K562 (cell line): Measurements from ENCODE around the gene ARL10. TPM values are rescaled to one million over a fixed set of nuclear protein-coding genes. Genes with fewer than 3 reads are reported as not detected.

ENCODE experiments used
- ATAC-seq: fragments of 200-7000 bp; cut with Tn5 transposase; 3 replicates; pipeline ENCODE4 v1.9.1; 2020; ENCODE audit warnings: moderate library complexity
- BruUV-seq: library from RNA; stranded (reverse); fragments of 400-500 nt; replicated peaks from 2 replicates; lab custom pipeline; 2021; lab: Mats Ljungman, UMichigan
- CTCF ChIA-PET: fragments of 300-600 bp; formaldehyde crosslinking; extraction: SDS; loops from one replicate; lab custom pipeline; 2021; ENCODE audit warnings: low intra/inter-chr PET ratio; lab: Yijun Ruan, JAX
- POLR2A ChIA-PET: fragments of 300-600, 350-650 bp; sonication (Branson Sonifier 250); formaldehyde crosslinking; extraction: SDS; loops from one replicate; lab custom pipeline; 2021; ENCODE audit warnings: antibody characterized with exemption, inconsistent platforms; lab: Yijun Ruan, JAX
- DNase-seq, 4 experiments: peaks; one replicate each; pipeline versions ENCODE4 v3.0.0 to v3.0.0-alpha.2; 2011 to 2018; ENCODE audit warnings: low spot score in 3 of 4, mixed read lengths in 3 of 4; ENCODE audit errors: extremely low read depth in 1 of 4
- FAIRE-seq: peaks from 2 replicates; lab custom pipeline; 2011; peaks lifted over from hg19 to GRCh38; lab: Jason Lieb, UNC
- H2AFZ ChIP-seq: 2 replicates; pipeline ENCODE4 v1.6.0; 2011; ENCODE audit warnings: low read depth, low read length, control low read depth, inconsistent platforms
- H3K27ac ChIP-seq: fragments of 200-600 bp; 3 replicates; pipeline ENCODE4 v1.8.0; 2011; ENCODE audit warnings: low read depth, mild to moderate bottlenecking, control low read depth, inconsistent platforms, low read length, moderate library complexity, mixed read lengths; ENCODE audit errors: extremely low read depth
- H3K27me3 ChIP-seq, 2 experiments: fragments of 300-600 bp in 1 of 2; 2 replicates in 1 of 2; 3 replicates in 1 of 2; pipeline versions ENCODE4 v1.6.0 to v1.8.0; 2011; ENCODE audit warnings: inconsistent platforms in 2 of 2, low read length in 2 of 2, mild to moderate bottlenecking in 1 of 2, mixed read lengths in 1 of 2, moderate library complexity in 1 of 2; ENCODE audit not compliant: control insufficient read depth in 2 of 2, insufficient read depth in 2 of 2
- H3K36me3 ChIP-seq: fragments of 300-600 bp; 3 replicates; pipeline ENCODE4 v1.8.0; 2011; ENCODE audit warnings: mild to moderate bottlenecking, low read length, inconsistent platforms; ENCODE audit not compliant: control insufficient read depth, insufficient read depth
- H3K4me1 ChIP-seq, 2 experiments: fragments of 200-600 bp in 1 of 2; replicated peaks in 1 of 2; 2 replicates in 1 of 2; 3 replicates in 1 of 2; pipeline versions ENCODE4 v1.5.1 to v1.8.0; 2011; ENCODE audit warnings: inconsistent platforms in 2 of 2, low read length in 2 of 2, mild to moderate bottlenecking in 1 of 2, mixed read lengths in 1 of 2, moderate library complexity in 1 of 2; ENCODE audit not compliant: control insufficient read depth in 2 of 2, insufficient read depth in 2 of 2
- H3K4me2 ChIP-seq: 2 replicates; pipeline ENCODE4 v1.6.1; 2011; ENCODE audit warnings: low read length, control low read depth, inconsistent platforms, mixed read lengths; ENCODE audit not compliant: insufficient read depth
- H3K4me3 ChIP-seq: fragments of 200-600 bp; sonication (generic), shearing (Covaris generic); 2 replicates; pipeline ENCODE4 v1.5.1; 2016; ENCODE audit warnings: control low read depth, inconsistent platforms
- H3K79me2 ChIP-seq: fragments of 200-600 bp; 3 replicates; pipeline ENCODE4 v1.8.0; 2011; ENCODE audit warnings: low read length, inconsistent platforms; ENCODE audit not compliant: control insufficient read depth, insufficient read depth
- H3K9ac ChIP-seq, 2 experiments: 2 replicates each; pipeline versions ENCODE4 v1.6.0 to v1.6.1; 2011; ENCODE audit warnings: low read depth in 2 of 2, low read length in 2 of 2, control low read depth in 1 of 2, inconsistent platforms in 1 of 2, mild to moderate bottlenecking in 1 of 2, mixed read lengths in 1 of 2; ENCODE audit not compliant: insufficient read depth in 1 of 2
- H3K9me1 ChIP-seq: one replicate; pipeline ENCODE4 v1.6.0; 2011; ENCODE audit warnings: inconsistent platforms, mild to moderate bottlenecking, low read length, moderate library complexity; ENCODE audit not compliant: control insufficient read depth, insufficient read depth
- H3K9me3 ChIP-seq: replicated peaks from 2 replicates; pipeline ENCODE4 v1.5.1; 2011; ENCODE audit warnings: low read depth, low read length, inconsistent platforms; ENCODE audit not compliant: control insufficient read depth, insufficient read depth
- H4K20me1 ChIP-seq: replicated peaks from 2 replicates; pipeline ENCODE4 v1.6.1; 2011; ENCODE audit warnings: low read length, inconsistent platforms, mixed read lengths; ENCODE audit not compliant: control insufficient read depth, insufficient read depth
- CBX1 ChIP-seq: sonication (generic); IDR thresholded peaks from 2 replicates; pipeline ENCODE4 v1.6.1; 2016; ENCODE audit warnings: antibody characterized with exemption, low read depth, mild to moderate bottlenecking
- CBX3 ChIP-seq, 2 experiments: IDR thresholded peaks; 1 replicate in 1 of 2; 2 replicates in 1 of 2; pipeline ENCODE4 v1.6.1; 2012; ENCODE audit warnings: inconsistent platforms in 2 of 2, low read length in 2 of 2, borderline replicate concordance in 1 of 2, control low read depth in 1 of 2
- E2F3 ChIP-seq: fragments of 250-450 bp; sonication (Bioruptor Pico); IDR thresholded peaks from 2 replicates; pipeline ENCODE4 v1.4.0; 2020; ENCODE audit warnings: mild to moderate bottlenecking
- ELF2 ChIP-seq: fragments of 250-450 bp; sonication (Bioruptor Pico); IDR thresholded peaks from 2 replicates; pipeline ENCODE4 v1.5.0; 2021; ENCODE audit warnings: mild to moderate bottlenecking
- KAT7 ChIP-seq: sonication (generic); formaldehyde crosslinking; IDR thresholded peaks from 2 replicates; pipeline ENCODE4 v1.8.0; 2022; ENCODE audit warnings: missing genetic modification reagents, mild to moderate bottlenecking, borderline replicate concordance
- KDM1A ChIP-seq, 2 experiments: fragments of 450-650 bp; IDR thresholded peaks; 2 replicates each; pipeline ENCODE4 v1.6.1; 2016; ENCODE audit warnings: mild to moderate bottlenecking in 2 of 2
- PHF20 ChIP-seq: fragments of 450-650 bp; IDR thresholded peaks from 2 replicates; pipeline ENCODE4 v1.6.1; 2018; ENCODE audit not compliant: partially characterized antibody
- PML ChIP-seq: IDR thresholded peaks from 2 replicates; pipeline ENCODE4 v1.6.1; 2012; ENCODE audit warnings: low read length, inconsistent platforms
- PTBP1 ChIP-seq: fragments of 200-400 bp; formaldehyde crosslinking; IDR thresholded peaks from 2 replicates; pipeline ENCODE4 v1.6.1; 2017; ENCODE audit warnings: low read depth, low read length
- RAD51 ChIP-seq: fragments of 450-650 bp; IDR thresholded peaks from 2 replicates; pipeline ENCODE4 v1.7.1; 2016; ENCODE audit warnings: low read depth, mild to moderate bottlenecking, borderline replicate concordance
- SMARCA4 ChIP-seq: fragments of 450-650 bp; IDR thresholded peaks from 2 replicates; pipeline ENCODE4 v1.6.1; 2016
- SMARCA5 ChIP-seq: fragments of 450-650 bp; IDR thresholded peaks from 2 replicates; pipeline ENCODE4 v1.6.1; 2016
- TCF7L2 ChIP-seq: fragments of 150-350 bp; IDR thresholded peaks from 2 replicates; pipeline ENCODE4 v1.6.1; 2016; ENCODE audit warnings: low read depth, mild to moderate bottlenecking, low read length, moderate library complexity
- ZNF324 ChIP-seq: fragments of 250-450 bp; sonication (Bioruptor Pico); IDR thresholded peaks from 2 replicates; pipeline ENCODE4 v1.4.0; 2020; ENCODE audit warnings: mild to moderate bottlenecking
- ZNF586 ChIP-seq: fragments of 450-650 bp; formaldehyde crosslinking; conservative IDR thresholded peaks from 2 replicates; pipeline ENCODE4 v1.4.0; 2020; ENCODE audit warnings: mild to moderate bottlenecking, moderate library complexity
- WGBS: fragments of 100-300 bp; shearing (Covaris generic); methylation state at CpG from one replicate; pipeline ENCODE4 v1.1.6; 2016; ENCODE audit warnings: low coverage, mixed read lengths; ENCODE audit not compliant: insufficient coverage; ENCODE audit errors: missing lambda C conversion rate; 5-methylcytosine and 5-hydroxymethylcytosine counted together
- in situ Hi-C: fragments of 300-500 bp; cut with MboI; formaldehyde crosslinking; loops from 4 replicates; pipeline ENCODE4 v1.15.0; 2018; ENCODE audit warnings: inconsistent platforms, mixed read lengths
- intact Hi-C: fragments of 100-400 bp; cut with micrococcal nuclease; formaldehyde crosslinking; loops from 2 replicates; pipeline ENCODE4 v1.14.2; 2022
- polyA plus RNA-seq, 8 experiments: library from polyadenylated mRNA; depleted of rRNA in 4 of 8; stranded (reverse) in 5 of 8; unstranded in 3 of 8; fragments of >200 nt; fragmentation: Nextera tagmentation in 2 of 8; fragmentation: Illumina TruSeq in 1 of 8; extraction: Ambion mirVana in 2 of 8; extraction: Trizol in 1 of 8; gene quantifications; 2 replicates each; pipeline versions ENCODE4 v1.2.1 to v1.2.3, GENCODE V29; 2011 to 2014; ENCODE audit warnings: inconsistent platforms in 1 of 8, missing spikeins in 1 of 8
- total RNA-seq, 7 experiments: library from RNA; depleted of rRNA in 6 of 7; stranded (reverse); fragments of >200 nt in 6 of 7; fragmentation: Illumina TruSeq in 2 of 7; extraction: Trizol in 2 of 7; gene quantifications; 2 replicates each; pipeline versions ENCODE4 v1.2.1 to v1.2.3, GENCODE V29; 2011 to 2021; ENCODE audit warnings: low replicate concordance in 1 of 7
- TF ChIP-seq, protein P1 (sequence below), 2 experiments: IDR thresholded peaks; 2 replicates each; pipeline ENCODE4 v1.6.1; 2012; ENCODE audit warnings: improper control_type of control experiment in 2 of 2, low read depth in 2 of 2, low read length in 2 of 2, borderline replicate concordance in 1 of 2
- TF ChIP-seq, protein P2 (sequence below): sonication (generic); formaldehyde crosslinking; IDR thresholded peaks from 2 replicates; pipeline ENCODE4 v1.8.1; 2023; ENCODE audit warnings: mild to moderate bottlenecking, missing genetic modification reagents

Gene ARL10
- total and polyA plus RNA-seq, 9 of the 15 experiments (the other 6 are each of a cell fraction or from before 2014, with no cell fraction given): under 0.01 to 0.40 (median 0.34) TPM; not detected in 3

DNA sequence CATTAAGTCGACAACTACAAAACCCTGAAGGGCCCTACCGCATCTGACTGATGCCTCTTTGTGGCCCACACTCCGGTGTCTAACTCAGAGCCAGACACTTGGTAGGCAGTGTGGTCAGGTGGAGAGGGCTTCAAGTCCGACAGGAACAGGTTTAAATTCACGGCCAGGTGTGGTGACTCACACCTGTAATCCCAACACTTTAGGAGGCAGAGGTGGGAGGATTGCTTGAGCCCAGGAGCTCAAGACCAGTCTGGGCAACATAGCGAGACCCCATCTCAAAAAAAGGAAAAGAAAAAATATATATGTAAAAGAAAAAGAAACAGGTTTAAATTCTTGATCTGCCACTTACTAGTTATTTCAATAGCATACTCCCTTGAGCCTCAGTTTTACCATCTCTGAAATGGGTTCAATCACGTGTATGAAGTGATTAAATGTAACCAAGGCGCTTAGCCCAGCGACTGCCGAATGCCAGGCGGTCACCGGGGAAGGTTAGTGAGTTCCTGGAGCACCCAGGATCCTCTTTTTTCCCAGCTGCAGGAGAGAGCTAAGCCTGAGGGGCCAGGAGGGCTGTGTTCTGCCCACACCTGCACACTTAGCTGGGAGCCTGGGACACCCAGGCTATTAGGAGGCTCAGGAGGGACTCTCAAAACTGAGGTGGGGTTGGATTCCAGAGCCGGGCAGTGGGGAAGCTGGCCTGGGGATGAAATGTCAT lies 50.1 kb downstream of the ARL10 start:
- Histone ChIP-seq H3K36me3 (peaks cover 9% of the 10 kb centered on the region; the same call in 1 of the 3 replicates), H2AFZ (peak overlapping the region; percentile 93), H3K79me2 (peaks cover 21% of the 10 kb centered on the region), H3K27ac (peak overlapping the region; percentile 83), H3K9me1 (peaks cover 4% of the 10 kb centered on the region), H3K4me2 (peak overlapping the region; percentile 79), H3K4me1 (peaks cover 12 to 17% of the 10 kb centered on the region in 2 experiments; a peak in 4 of 5 replicates), H3K27me3 (no peaks in the 10 kb centered on the region), H3K9ac (peak overlapping the region; percentile 71 to 91), H4K20me1 (peaks cover 5% of the 10 kb centered on the region; the same call in 1 of the 2 replicates), H3K9me3 (peaks cover 3% of the 10 kb centered on the region), H3K4me3 (peak overlapping the region; percentile 89)
- peak in 1 of 4 experiments; percentile 9 for DNase-seq
- no peak for ATAC-seq
- POLR2A ChIA-PET: interaction anchor here (0.6 to 1.7 kb wide), 5 partner anchors 8 to 128 kb away, joined by 3 to 7 read pairs (median 4); partner anchors contain the start of gene KIAA1191
- intact Hi-C loops (loop anchor here (5.0 to 10.0 kb wide), 2 partner anchors 69 to 202 kb away; no protein-coding TSS in a partner anchor), in situ Hi-C loops (no loop called here)
- CTCF ChIA-PET: interaction anchor here (1.3 to 1.6 kb wide), 2 partner anchors 128 to 196 kb away, joined by 4 to 7 read pairs; no protein-coding TSS in a partner anchor
- WGBS: 61% methylated on average over 11 of the region's 13 CpGs
- BruUV-seq: no TSS peak
- no peak for FAIRE-seq
- TF ChIP-seq E2F3 (CRISPR knock-in tag): no peak
- TF ChIP-seq, protein P1, sequence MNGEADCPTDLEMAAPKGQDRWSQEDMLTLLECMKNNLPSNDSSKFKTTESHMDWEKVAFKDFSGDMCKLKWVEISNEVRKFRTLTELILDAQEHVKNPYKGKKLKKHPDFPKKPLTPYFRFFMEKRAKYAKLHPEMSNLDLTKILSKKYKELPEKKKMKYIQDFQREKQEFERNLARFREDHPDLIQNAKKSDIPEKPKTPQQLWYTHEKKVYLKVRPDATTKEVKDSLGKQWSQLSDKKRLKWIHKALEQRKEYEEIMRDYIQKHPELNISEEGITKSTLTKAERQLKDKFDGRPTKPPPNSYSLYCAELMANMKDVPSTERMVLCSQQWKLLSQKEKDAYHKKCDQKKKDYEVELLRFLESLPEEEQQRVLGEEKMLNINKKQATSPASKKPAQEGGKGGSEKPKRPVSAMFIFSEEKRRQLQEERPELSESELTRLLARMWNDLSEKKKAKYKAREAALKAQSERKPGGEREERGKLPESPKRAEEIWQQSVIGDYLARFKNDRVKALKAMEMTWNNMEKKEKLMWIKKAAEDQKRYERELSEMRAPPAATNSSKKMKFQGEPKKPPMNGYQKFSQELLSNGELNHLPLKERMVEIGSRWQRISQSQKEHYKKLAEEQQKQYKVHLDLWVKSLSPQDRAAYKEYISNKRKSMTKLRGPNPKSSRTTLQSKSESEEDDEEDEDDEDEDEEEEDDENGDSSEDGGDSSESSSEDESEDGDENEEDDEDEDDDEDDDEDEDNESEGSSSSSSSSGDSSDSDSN (IDR thresholded peaks at IDR 0.05; ENCODE audit: borderline replicate concordance in 1 of 2, low read depth in 2 of 2, low read length in 2 of 2): no peak
- TF ChIP-seq PML: no peak
- no peak for TF ChIP-seq RAD51
- 0 out of 2 replicates have a peak, but pooled peaks have one; percentile 38 for TF ChIP-seq PTBP1
- TF ChIP-seq ELF2 (CRISPR knock-in tag): no peak
- no peak for TF ChIP-seq ZNF586 (CRISPR knock-in tag)
- TF ChIP-seq PHF20: peak; percentile 17
- TF ChIP-seq, protein P2, sequence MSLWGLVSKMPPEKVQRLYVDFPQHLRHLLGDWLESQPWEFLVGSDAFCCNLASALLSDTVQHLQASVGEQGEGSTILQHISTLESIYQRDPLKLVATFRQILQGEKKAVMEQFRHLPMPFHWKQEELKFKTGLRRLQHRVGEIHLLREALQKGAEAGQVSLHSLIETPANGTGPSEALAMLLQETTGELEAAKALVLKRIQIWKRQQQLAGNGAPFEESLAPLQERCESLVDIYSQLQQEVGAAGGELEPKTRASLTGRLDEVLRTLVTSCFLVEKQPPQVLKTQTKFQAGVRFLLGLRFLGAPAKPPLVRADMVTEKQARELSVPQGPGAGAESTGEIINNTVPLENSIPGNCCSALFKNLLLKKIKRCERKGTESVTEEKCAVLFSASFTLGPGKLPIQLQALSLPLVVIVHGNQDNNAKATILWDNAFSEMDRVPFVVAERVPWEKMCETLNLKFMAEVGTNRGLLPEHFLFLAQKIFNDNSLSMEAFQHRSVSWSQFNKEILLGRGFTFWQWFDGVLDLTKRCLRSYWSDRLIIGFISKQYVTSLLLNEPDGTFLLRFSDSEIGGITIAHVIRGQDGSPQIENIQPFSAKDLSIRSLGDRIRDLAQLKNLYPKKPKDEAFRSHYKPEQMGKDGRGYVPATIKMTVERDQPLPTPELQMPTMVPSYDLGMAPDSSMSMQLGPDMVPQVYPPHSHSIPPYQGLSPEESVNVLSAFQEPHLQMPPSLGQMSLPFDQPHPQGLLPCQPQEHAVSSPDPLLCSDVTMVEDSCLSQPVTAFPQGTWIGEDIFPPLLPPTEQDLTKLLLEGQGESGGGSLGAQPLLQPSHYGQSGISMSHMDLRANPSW (CRISPR knock-in tag): no peak
- TF ChIP-seq CBX1: peak; percentile 83; the same call in 1 of the 2 replicates
- peak; percentile 88 to 94 for TF ChIP-seq KDM1A (IDR thresholded peaks at IDR 0.05)
- TF ChIP-seq TCF7L2: no peak
- peak; percentile 88; the same call in 1 of the 2 replicates for TF ChIP-seq SMARCA5
- no peak for TF ChIP-seq ZNF324 (CRISPR knock-in tag)
- TF ChIP-seq CBX3 (IDR thresholded peaks at IDR 0.05; ENCODE audit: borderline replicate concordance in 1 of 2, low read length in 2 of 2): peak in 1 of 2 experiments; percentile 81; a peak in 2 of 3 replicates
- no peak for TF ChIP-seq KAT7 (CRISPR knock-in tag)
- TF ChIP-seq SMARCA4: no peak
